AG10803 (cell line): Measurements from ENCODE around the gene ERP44.

ENCODE experiments used
- DNase-seq: peaks from one replicate; pipeline ENCODE4 v3.0.0; 2010; ENCODE audit warnings: low read depth
- H3K4me3 ChIP-seq: 2 replicates; pipeline ENCODE4 v1.5.1; 2011; ENCODE audit warnings: mild to moderate bottlenecking, low read length, control low read depth
- CTCF ChIP-seq: conservative IDR thresholded peaks from 2 replicates; pipeline ENCODE4 v1.5.1; 2011; ENCODE audit warnings: mild to moderate bottlenecking, low read length, control low read depth, inconsistent platforms

The ERP44 gene

GRCh38 chr9:100129772-100130171, 31.0 kb upstream of the ERP44 start:
- DNase-seq: peak; percentile 29
- no peak overlapping the region for H3K4me3 ChIP-seq
- no peak for TF ChIP-seq CTCF

GRCh38 chr9:100126423-100126822, 27.6 kb upstream of the ERP44 start:
- TF ChIP-seq CTCF: no peak
- H3K4me3 ChIP-seq: no peak overlapping the region
- DNase-seq: no peak

GRCh38 chr9:100125910-100126309, 27.1 kb upstream of the ERP44 start:
- no peak overlapping the region for H3K4me3 ChIP-seq
- no peak for TF ChIP-seq CTCF
- no peak for DNase-seq

GRCh38 chr9:100125236-100125635, 26.4 kb upstream of the ERP44 start:
- DNase-seq: no peak
- TF ChIP-seq CTCF: no peak
- H3K4me3 ChIP-seq: no peak overlapping the region

GRCh38 chr9:100120286-100120685, 21.5 kb upstream of the ERP44 start:
- DNase-seq: no peak
- TF ChIP-seq CTCF: no peak
- H3K4me3 ChIP-seq: no peak overlapping the region

- TF ChIP-seq CTCF: no peak
- DNase-seq: no peak
- H3K4me3 ChIP-seq: no peak overlapping the region
Measured at GRCh38 chr9:100117316-100117715, 18.5 kb upstream of the ERP44 start.

GRCh38 chr9:100112677-100113336, 14.0 kb upstream of the ERP44 start:
- H3K4me3 ChIP-seq: no peak overlapping the region
- no peak for DNase-seq
- TF ChIP-seq CTCF: no peak
